NCI-H2227 treated with DMSO at 0.1 percent for 48 hours (cell line): ENCODE results near the gene C2orf15.
"Not testable (repeated sequence)": the region's sequence is repeated elsewhere in the genome, so short reads cannot be mapped to it uniquely, and the experiment has no call there.

Source experiments
- DNase-seq: peaks from one replicate; lab custom pipeline; 2025; lab: John Stamatoyannopoulos, UW

C2orf15 gene, protein sequence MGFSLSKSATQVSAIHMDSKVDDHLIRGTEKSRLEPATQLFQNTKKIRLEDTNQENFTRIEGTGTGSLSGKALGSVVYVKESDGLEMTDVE

DNA sequence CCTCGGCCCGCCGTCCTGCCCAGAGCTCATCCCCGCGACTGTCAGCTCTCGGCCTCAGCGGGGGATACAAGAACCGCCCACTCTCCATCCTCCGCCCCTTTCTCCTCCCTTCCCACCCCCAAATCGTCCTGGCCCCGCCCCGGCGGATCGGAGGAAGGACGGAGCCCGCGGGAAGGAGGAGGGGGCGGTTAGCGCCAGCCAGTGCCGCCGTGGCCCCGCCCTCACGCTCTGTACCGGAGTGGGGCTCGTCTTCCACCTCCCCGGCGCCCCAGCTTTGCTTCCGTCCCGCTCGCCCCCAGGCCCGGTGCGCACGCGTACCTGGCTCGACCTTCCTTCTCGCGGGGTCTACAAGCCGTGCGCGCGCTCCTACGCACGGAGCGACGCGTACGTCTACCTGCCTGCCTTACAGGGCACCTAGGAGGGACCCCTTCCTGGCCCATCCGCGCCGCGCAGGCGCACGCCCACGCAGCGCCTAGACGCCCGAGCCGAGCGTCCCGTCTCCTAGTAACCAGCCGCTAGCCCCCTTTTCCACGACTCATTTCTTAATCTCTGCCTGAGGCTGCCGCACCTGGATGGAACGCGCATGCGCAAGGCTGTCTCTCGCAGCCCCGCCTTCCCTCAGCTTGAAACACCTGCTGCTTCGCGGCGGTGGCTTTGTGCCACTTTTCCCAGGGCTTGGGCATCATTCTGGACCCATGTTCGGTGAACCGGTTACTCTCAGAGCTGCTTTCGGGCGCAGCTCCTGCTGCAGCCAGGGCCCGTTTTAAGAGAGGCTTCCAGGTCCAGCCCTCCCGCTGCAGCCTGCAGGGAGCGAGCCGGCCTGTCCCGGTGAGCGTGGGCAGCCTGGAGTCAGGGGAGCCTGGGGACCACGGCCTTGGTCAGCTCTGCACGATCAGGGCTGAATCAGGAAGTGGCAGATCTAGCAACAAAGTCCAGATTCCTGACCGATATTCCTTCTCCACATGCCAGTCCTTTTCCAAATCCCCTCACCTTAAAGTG, at the start of gene C2orf15:
TSS of gene C2orf15 (plus strand) at position 598 of the 999 bp plus-strand sequence. CDS start 8,852 bp downstream, outside the sequence.
- peak; percentile 97 for DNase-seq

DNA sequence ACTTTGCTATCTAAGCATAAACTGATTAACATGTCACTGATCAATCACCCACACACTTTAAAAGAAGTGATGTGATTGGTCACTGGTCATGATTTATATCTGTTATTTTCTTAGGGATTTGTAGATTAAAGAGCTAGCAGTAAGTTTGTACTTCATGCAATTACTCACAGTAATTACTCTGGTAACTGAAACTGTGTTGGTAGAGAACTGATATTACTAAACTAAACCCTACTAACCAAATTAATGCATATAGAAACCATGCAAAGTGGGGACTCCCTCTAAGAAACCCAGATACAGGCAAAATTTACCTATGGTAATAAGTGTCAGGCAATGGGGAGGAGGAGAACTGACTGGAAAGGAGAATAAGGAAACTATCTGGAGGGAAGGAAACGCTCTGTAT, 44.8 kb upstream of the C2orf15 start:
- no peak for DNase-seq

GRCh38 chr2:99101697-99102096, 39.8 kb upstream of the C2orf15 start:
- no peak for DNase-seq

- no peak for DNase-seq
These were observed 37.5 kb upstream of the C2orf15 start for GRCh38 chr2:99104006-99104405.

GRCh38 chr2:99106913-99107312, 34.6 kb upstream of the C2orf15 start:
- no peak for DNase-seq

DNA sequence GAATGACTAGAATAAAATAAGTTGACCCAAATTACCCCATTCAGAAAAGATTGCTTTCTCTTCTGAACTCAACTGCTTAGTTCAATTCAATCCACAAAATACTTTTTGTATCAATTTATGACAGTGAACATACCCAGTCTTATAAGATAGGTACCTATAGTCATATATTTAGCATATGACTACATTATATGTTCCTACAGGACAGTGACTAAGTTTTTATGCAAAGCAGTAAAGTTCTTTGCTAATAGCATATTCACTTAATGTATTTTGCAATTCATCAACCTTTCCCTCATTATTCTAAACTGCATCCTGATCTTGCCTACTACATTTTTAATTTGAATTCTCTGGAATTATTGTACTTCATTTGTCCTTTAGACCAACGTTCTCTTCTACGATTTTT, 30.3 kb upstream of the C2orf15 start:
- no peak for DNase-seq

GRCh38 chr2:99111945-99112344, 29.6 kb upstream of the C2orf15 start:
- no peak for DNase-seq

DNA sequence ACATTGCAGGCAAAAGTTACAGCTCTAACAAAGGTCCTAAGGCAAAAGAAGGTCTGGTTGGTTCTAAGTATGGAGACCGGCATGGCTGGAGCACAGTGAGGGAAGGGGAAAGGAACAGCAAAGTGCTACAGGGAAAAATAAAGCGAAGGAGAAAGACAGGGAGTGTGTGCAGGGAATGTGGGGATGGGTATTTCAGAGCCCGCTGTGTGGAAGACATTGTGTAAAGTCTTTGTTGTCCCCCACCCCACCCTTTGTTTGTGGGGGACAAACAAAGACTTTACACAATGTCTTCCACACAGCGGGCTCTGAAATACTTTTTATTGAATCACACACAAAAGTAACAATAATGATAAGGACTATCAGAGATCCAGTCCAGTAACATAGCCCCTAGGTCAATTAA, 28.9 kb upstream of the C2orf15 start:
- DNase-seq: no peak

- DNase-seq: no peak
These were observed 13.5 kb upstream of the C2orf15 start for GRCh38 chr2:99127981-99128380.

DNA sequence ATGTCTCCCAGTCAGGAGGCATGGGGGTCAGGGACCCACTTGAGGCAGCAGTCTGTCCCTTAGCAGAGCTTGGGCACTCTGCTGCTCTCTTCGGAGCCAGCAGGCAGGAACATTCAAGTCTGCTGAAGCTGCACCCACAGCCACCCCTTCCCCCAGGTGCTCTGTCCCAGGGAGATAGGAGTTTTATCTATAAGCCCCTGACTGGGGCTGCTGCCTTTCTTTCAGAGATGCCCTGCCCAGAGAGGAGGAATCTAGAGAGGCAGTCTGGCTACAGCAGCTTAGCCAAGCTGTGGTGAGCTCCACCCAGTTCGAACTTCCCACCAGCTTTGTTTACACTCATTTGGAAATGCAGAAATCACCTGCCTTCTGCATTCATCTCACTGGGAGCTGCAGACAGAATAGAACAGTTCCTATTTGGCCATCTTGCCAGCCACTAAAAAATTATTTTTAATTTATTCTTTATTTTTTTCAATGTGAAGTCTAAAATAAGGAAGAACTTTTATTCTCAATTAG, 6.4 kb upstream of the C2orf15 start:
- DNase-seq: not testable (repeated sequence)

GRCh38 chr2:99139003-99139402, 2.5 kb upstream of the C2orf15 start:
- no peak for DNase-seq

GRCh38 chr2:99140056-99140859, 1.2 kb upstream of the C2orf15 start:
- DNase-seq: peak; percentile 80

DNA sequence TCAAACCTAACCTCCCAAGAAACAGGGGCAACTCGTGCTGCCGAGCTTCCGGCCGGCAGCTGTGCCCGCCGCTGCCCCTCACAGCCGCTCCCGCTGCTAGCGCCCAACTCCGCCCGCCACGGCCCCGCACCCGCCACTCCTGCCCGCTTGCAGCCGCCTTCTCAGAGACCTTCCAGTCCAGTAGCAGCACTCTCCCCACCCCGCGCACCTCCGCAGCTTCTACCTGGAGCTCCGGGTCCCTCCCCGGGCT, 722 bp upstream of the C2orf15 start:
- DNase-seq: no peak

GRCh38 chr2:99150706-99151105, 9.2 kb downstream of the C2orf15 start:
- DNase-seq: no peak

DNA sequence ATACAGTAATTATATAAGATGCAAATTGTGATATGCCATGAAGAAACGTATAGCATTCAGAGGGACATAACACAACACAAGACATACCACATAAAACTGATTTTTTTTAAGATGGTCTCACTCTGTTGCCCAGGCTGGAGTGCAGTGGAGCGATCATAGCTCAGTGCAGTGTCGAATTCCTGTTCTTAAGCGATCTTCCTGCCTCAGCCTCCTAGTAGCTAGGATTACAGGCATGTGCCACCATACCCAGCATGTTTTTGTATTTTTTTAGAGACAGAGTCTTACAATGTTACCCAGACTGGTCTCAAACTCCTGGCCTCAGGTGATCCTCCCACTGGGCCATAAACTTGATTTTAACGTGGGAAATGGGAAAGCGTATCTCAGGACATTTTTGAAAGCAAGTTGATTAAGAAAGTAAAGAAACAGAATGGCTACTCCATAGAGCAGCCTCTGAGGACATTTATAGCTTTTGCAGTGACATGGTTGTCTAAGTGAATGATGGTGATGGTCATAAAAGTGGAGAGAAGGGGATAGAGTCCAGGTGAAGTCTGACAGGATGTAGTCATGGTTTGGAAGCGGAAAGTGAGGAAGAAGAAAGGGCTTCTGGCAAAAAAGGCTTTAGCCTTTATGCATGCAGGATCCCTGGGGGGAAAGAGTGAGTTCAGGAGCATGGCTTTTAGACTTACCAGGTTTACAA, 10.8 kb downstream of the C2orf15 start:
- DNase-seq: no peak

DNA sequence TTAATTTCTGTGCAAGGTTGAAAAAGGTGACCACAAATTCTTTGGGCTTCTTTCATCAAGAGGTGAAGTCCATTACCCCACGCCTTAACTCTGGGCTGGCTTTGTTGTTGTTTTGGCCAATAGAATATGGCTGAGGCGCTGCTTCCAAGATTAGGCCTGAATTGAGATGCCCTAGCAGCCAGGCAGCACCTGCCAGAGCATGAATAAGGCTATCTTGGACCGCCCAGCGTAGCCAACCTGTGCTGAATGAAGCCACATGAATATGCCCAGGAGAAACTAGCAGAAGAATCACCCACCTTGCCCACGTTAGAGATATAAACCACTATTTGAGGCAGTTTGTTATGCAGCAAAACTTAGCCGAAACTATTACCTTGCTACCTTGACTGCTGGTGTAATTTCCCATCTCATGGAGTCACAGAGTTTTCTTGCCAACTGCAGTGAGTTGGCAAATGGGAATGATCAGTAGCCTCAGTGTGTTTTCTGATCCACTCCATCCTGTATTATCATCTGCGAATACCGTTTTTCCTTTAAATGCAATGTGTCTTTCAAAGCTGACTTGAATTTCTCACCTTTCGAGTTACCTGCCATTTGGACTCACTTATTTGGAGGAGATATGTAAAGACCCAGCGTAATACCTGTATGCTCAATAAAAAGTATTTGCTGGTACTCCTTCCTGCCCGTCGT, 12.6 kb downstream of the C2orf15 start:
- peak; percentile 10 for DNase-seq

DNA sequence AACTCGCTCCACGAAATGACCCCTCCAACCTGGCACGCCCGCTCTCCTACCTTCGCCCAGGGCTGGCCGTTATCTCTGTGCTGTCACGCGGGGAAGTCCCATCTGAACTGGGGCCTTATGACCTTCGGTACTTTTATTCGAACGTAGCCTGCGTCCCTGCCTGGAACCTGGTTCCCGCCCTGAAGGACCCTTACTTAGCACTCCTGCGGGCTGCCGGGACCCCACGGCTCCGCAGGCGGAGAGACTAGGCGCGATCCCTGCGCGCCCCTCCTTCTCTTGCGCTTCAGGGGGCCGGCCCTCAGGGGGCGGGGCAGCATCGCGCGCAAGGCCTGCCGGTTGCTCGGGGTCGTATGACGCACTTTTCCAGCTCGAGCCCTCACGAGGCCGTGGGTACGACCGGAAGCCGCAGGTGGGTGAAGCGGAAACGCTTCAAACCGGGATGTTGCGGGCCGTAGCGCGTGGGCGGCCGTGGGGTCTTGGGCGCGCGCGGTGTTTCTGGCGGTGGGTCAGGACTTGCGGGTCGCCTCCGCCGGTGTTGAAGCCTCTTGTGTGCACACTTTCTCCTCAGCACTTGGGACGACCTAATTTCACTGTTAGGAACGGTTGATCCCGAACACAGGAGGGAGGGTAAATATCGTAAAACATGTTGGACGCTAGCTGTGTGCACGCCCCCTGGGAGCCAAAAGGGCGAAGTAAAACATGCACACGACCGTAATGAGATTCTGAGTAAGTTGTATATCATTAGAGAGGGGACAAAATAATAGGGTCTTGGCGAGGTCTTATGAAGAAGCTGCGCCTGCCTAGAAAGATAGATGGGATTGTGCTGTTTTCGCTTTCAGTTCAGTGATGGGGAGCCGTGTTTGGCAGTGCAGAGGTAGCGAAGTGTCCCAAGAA, 13.4 kb downstream of the C2orf15 start, which contains the start of the genes LIPT1 and TSGA10:
TSS of gene LIPT1 (plus strand) at position 325 of the 894 bp plus-strand sequence. CDS start 6,991 bp downstream, outside the sequence.
TSS of gene TSGA10 (minus strand) at position 300 of the 894 bp plus-strand sequence. CDS start 45,503 bp downstream, outside the sequence.
- DNase-seq: peak; percentile 86

DNA sequence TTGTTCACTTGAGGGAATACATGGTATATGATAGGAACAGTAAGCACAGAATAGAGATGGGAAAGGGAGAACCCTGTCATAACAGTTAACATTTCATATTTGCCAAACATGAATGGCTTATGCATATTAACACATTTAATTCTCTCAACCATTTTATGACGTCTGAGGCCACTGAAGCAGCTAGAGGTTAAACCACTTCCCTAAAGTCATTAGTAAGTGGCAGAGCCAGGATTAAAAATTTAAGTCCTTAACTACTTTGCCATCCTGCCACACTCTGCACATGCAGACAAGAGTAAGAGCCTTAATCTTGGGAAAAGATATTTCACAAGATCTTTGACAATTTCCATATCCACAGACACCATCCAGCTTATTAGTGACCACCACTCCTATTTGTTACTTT, 15.4 kb downstream of the C2orf15 start:
- DNase-seq: no peak

GRCh38 chr2:99158599-99158998, 17.1 kb downstream of the C2orf15 start:
- DNase-seq: no peak

- DNase-seq: no peak
These were observed 18.1 kb downstream of the C2orf15 start for GRCh38 chr2:99159594-99159993.
